Mesothelial cell of epicardium (in vitro differentiated cells): ENCODE data around the gene MRPL49. TPM values are rescaled to one million over a fixed set of nuclear protein-coding genes. Genes with fewer than 3 reads are reported as not detected.

Experiments
- DNase-seq, 2 experiments: peaks; one replicate each; pipeline ENCODE4 v3.0.0; 2021; ENCODE audit warnings: low spot score in 2 of 2; ENCODE audit not compliant: unreplicated experiment in 2 of 2
- H3K27ac Mint-ChIP-seq: 2 replicates; pipeline ENCODE4 v1.8.0; 2021; ENCODE audit warnings: mixed read lengths
- H3K27me3 Mint-ChIP-seq: 2 replicates; pipeline ENCODE4 v1.8.0; 2021; ENCODE audit warnings: low read depth, mixed read lengths
- H3K36me3 Mint-ChIP-seq: 2 replicates; pipeline ENCODE4 v1.8.0; 2021; ENCODE audit warnings: mixed read lengths
- H3K4me1 Mint-ChIP-seq: 2 replicates; pipeline ENCODE4 v1.8.0; 2021; ENCODE audit warnings: mixed read lengths
- H3K4me3 Mint-ChIP-seq: 2 replicates; pipeline ENCODE4 v1.8.0; 2021; ENCODE audit warnings: mild to moderate bottlenecking, moderate library complexity, mixed read lengths
- H3K9me3 Mint-ChIP-seq: 2 replicates; pipeline ENCODE4 v1.8.0; 2021; ENCODE audit warnings: mixed read lengths
- total RNA-seq: library from RNA; stranded (reverse); gene quantifications from 3 replicates; pipeline ENCODE4 v1.2.1, GENCODE V29; 2021
- TF ChIP-seq, protein P1 (sequence below): fragments of 200-600 bp; sonication (generic); IDR thresholded peaks from one replicate; pipeline ENCODE4 v1.5.0; 2021; ENCODE audit warnings: antibody characterized with exemption; ENCODE audit not compliant: unreplicated experiment

The MRPL49 gene
- total RNA-seq, 1 donor from 2014 or later = 41.3 TPM

DNA sequence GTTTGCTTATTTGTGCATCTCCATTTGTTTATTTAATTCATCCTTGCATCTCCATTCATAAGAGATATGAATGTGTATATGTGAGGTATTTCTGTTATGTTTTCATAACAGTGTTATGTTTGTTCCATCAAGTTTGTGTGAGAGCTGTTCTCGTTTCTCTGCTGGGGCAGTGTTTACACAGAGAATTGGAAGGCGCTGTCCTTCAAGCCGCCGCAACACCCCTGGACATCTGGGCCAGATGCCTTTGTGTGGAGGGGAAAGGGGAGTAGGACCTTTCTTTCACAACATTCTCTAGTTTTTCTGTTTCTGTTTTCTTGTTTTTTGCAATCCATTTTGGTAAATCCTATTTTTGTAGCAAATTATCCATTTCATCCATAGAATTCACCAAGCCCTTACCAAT is 17.5 kb upstream of the MRPL49 start:
- TF ChIP-seq, protein P1, sequence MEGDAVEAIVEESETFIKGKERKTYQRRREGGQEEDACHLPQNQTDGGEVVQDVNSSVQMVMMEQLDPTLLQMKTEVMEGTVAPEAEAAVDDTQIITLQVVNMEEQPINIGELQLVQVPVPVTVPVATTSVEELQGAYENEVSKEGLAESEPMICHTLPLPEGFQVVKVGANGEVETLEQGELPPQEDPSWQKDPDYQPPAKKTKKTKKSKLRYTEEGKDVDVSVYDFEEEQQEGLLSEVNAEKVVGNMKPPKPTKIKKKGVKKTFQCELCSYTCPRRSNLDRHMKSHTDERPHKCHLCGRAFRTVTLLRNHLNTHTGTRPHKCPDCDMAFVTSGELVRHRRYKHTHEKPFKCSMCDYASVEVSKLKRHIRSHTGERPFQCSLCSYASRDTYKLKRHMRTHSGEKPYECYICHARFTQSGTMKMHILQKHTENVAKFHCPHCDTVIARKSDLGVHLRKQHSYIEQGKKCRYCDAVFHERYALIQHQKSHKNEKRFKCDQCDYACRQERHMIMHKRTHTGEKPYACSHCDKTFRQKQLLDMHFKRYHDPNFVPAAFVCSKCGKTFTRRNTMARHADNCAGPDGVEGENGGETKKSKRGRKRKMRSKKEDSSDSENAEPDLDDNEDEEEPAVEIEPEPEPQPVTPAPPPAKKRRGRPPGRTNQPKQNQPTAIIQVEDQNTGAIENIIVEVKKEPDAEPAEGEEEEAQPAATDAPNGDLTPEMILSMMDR = no peak
- no peak overlapping the region for H3K27ac Mint-ChIP-seq
- H3K4me1 Mint-ChIP-seq = peaks cover 3% of the 10 kb centered on the region
- H3K27me3 Mint-ChIP-seq = no peaks in the 10 kb centered on the region
- DNase-seq = no peak
- no peak overlapping the region for H3K4me3 Mint-ChIP-seq
- no peaks in the 10 kb centered on the region for H3K9me3 Mint-ChIP-seq
- H3K36me3 Mint-ChIP-seq = no peaks in the 10 kb centered on the region

DNA sequence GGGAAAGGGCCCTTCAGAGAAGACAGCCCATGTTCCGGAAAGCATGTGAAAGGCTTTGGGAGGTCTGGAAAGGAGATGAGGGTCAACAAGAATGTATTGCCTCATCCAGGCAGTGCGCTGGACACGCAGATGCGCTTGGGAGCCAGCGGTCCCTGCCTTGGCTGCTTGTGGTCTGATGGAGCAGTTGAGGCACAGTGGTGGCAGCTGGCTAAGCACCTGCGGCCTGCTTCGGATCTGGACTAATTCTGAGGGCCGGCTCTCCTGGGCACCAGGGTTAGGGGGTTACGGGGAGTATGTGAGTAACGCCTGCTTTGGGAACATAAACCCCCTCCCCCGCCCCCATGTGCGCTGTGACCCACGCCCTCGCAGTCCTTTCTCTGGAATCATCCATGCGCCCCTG is 15.0 kb upstream of the MRPL49 start:
- Mint-ChIP-seq H3K9me3 (no peaks in the 10 kb centered on the region), H3K36me3 (no peaks in the 10 kb centered on the region), H3K27ac (no peak overlapping the region), H3K27me3 (peaks cover 2% of the 10 kb centered on the region), H3K4me1 (peaks cover 19% of the 10 kb centered on the region), H3K4me3 (no peak overlapping the region)
- no peak for DNase-seq
- TF ChIP-seq, protein P1 = no peak

DNA sequence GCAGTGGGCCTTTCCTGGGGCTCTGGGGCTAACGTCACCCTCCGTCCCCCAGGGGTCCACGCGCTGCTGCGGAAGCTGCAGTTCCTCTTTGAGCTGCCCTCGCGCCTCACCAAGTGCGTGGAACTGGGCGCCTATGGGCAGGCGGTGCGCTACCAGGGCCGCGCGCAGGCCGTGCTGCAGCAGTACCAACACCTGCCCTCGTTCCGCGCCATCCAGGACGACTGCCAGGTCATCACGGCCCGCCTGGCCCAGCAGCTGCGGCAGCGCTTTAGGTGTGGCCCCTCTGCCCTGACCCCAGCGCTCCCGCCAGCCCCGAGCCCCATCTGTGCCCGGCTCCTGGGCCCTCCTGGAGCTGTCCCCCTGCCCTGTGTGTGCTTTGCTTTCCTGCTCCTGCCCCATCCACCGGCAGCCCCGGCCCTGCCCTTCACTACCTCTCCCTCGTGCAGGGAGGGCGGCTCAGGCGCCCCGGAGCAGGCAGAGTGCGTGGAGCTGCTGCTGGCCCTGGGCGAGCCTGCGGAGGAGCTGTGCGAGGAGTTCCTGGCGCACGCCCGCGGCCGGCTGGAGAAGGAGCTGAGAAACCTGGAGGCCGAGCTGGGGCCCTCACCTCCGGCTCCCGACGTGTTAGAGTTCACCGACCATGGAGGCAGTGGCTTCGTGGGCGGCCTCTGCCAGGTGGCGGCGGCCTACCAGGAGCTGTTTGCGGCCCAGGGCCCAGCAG is 14.2 kb upstream of the MRPL49 start:
- no peaks in the 10 kb centered on the region for H3K36me3 Mint-ChIP-seq
- H3K27ac Mint-ChIP-seq = no peak overlapping the region
- no peak overlapping the region for H3K4me3 Mint-ChIP-seq
- no peaks in the 10 kb centered on the region for H3K9me3 Mint-ChIP-seq
- peaks cover 2% of the 10 kb centered on the region for H3K27me3 Mint-ChIP-seq
- peaks cover 18% of the 10 kb centered on the region for H3K4me1 Mint-ChIP-seq
- TF ChIP-seq, protein P1 = no peak
- no peak for DNase-seq

DNA sequence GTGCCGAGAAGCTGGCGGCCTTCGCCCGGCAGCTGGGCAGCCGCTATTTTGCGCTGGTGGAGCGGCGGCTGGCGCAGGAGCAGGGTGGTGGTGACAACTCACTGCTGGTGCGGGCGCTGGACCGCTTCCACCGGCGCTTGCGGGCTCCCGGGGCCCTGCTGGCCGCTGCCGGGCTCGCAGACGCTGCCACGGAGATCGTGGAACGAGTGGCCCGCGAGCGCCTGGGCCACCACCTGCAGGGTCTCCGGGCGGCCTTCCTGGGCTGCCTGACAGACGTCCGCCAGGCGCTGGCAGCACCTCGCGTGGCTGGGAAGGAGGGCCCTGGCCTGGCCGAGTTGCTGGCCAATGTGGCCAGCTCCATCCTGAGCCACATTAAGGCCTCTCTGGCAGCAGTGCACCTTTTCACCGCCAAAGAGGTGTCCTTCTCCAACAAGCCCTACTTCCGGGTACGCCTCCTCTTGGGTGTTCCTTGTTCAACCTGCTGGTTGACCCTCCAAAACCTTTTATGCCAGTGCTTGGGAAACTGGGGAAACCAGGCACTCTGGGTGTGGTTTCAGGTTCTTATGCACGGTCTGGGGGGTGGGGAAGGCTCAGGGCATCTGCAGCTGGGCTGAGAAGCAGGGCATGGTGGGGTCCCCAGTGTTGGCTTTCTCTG is 13.5 kb upstream of the MRPL49 start:
- H3K27ac Mint-ChIP-seq = no peak overlapping the region
- H3K4me3 Mint-ChIP-seq = no peak overlapping the region
- DNase-seq = no peak

DNA sequence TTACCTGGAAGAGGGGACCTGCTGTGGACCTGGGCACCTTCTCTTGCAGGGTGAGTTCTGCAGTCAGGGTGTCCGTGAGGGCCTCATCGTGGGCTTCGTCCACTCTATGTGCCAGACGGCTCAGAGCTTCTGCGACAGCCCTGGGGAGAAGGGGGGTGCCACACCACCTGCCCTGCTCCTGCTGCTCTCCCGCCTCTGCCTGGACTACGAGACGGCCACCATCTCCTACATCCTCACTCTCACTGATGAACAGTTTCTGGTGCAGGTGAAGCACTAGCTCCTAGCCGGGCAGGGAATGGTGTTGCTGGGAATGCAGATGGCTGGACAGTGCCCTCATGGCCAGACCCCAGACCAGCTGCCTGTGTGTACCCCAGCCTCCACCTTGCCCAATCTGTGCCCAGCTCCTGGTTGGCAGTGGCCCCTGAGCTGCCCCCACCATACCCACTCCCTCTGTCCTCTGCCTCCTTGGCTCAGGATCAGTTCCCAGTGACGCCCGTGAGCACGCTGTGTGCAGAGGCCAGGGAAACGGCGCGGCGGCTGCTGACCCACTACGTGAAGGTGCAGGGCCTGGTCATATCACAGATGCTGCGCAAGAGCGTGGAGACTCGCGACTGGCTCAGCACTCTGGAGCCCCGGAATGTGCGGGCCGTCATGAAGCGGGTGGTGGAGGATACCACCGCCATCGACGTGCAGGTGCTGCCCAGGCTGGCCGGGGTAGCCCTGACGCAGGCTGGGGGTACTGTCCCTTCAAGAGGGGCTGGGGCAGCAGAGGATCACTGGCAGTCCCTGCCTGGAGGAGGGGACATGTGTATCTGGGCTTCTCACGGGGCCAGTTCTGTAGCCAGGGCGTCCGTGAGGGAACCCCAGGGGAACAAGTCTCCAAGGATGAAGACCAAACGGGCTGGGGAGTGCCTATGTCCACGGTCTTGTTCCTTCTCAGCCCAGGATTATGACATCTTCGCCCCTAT is 12.6 kb upstream of the MRPL49 start:
- DNase-seq = no peak
- peaks cover 2% of the 10 kb centered on the region for H3K27me3 Mint-ChIP-seq

More for the DNA sequence above, 13.5 kb upstream of the MRPL49 start:
- Mint-ChIP-seq H3K9me3 (no peaks in the 10 kb centered on the region), H3K4me1 (peaks cover 24% of the 10 kb centered on the region), H3K27me3 (peaks cover 2% of the 10 kb centered on the region), H3K36me3 (no peaks in the 10 kb centered on the region)
- TF ChIP-seq, protein P1 = no peak

More for the DNA sequence above, 12.6 kb upstream of the MRPL49 start:
- TF ChIP-seq, protein P1 = no peak
- Mint-ChIP-seq H3K4me3 (no peak overlapping the region), H3K4me1 (peaks cover 31% of the 10 kb centered on the region), H3K9me3 (no peaks in the 10 kb centered on the region), H3K36me3 (no peaks in the 10 kb centered on the region), H3K27ac (no peak overlapping the region)
